ENCODE measurements around the gene BIRC6.
A peak's percentile ranks its signal among the peaks of the same experiment; 100 is the strongest.
"Not testable (repeated sequence)": the region's sequence is repeated elsewhere in the genome, so short reads cannot be mapped to it uniquely, and the experiment has no call there.

The BIRC6 gene

GRCh38 chr2:32522770-32523169 lies 165.9 kb downstream of the BIRC6 start:
- DNase-seq: no peak

DNA sequence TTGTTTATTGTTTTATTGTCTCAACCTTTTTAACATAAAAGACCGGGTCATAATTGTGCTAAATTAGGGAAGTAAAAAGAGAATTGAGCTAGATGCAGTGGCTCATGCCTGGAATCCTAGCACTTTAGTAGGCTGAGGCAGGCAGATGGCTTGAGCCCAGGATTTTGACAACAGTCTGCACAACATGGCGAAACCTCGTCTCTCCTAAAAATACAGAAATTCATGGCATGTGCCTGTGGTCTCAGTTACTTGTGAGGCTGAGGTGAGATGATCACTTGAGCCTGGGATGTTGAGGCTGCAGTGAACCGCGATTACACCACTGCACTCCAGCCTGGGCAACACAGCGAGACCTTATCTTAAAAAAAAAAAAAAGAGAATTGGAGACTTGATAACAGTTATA lies 166.9 kb downstream of the BIRC6 start:
- no peak for DNase-seq

DNA sequence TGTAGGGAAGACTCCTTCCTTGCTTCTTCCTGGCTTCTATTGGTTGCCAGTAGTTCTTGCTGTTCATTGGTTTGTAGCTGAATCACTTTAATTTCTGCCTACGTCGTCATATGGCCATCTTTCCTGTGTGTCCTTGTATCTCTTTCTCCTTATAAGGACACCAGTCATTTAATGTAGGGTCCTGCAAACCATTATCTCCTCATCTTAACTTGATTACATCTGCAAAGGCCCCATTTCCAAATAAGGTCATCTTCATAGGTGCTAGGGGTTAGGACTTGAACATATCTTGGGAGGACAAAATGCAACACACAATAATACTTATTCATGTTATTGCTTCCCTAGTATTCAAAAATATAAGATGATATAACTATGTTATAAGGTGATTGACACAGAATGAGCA lies 175.5 kb downstream of the BIRC6 start:
- DNase-seq: no peak

DNA sequence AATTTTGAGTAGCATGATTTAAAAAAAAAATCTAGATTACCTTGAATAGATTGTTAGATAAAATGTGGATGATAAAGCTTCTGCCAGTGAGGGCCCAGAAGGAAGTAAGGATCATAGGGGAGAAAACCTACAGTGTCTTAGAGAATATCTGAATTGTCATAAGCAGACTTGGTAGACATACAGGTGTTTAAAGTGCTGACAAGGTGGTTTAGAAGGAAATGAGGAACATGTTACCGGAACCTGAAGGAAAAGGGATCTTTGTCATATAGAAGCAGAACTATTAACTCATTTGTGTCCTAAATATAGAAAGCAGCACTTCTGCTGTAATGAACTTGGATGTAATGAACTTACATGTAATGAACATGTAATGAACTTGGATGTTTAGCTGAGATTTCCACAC lies 176.1 kb downstream of the BIRC6 start:
- no peak for DNase-seq

DNA sequence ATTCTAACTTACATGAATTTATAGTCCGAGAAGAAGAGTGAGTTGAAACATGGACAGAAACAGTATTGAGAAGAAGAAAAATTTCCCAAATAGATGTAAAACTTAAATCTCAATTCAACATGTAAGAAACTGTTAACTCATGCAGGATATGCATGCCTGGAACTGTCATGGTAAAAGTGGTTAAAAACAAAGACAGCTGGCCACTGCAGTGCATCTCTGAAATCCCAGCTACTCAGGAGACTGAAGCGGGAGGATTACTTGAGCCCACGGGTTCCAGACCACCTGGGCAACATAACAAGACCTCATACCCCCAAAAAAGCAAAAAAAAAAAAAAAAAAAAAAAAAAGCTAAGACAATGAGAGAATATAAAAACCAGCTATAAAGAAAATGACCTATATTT lies 178.0 kb downstream of the BIRC6 start:
- no peak for DNase-seq

GRCh38 chr2:32538735-32539134 lies 181.9 kb downstream of the BIRC6 start:
- no peak for DNase-seq

- DNase-seq: not testable (repeated sequence)
Measured at GRCh38 chr2:32552483-32552882, 195.7 kb downstream of the BIRC6 start.

DNA sequence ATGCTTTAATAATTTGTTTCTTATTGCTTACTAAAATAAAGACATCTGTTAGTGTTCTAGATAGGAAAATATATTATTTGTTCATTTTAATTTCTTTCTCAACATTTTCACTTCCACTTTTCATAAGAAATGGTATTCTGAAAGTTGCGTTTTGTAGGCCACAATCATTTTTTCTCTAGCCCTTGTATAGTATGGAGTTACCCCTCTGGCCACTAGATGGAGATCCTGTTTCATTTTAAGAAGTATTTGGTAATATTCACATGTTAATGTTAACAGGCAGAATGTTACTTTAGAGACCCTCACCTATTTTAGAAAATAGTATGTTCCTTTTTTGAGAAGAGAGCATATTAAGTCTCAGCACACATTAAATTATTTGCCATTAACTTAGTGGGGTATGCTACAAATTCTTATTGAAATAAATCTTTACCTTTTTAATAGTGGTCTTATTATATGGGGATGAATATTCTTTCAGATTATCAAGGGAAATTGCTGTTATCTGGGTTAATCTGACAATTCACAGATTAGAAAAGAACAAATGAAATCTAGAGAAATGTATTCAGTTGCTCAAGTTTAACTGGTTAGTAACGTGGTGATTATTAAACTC lies 197.1 kb downstream of the BIRC6 start:
- DNase-seq: peak; percentile 11

- no peak for DNase-seq
Measured at GRCh38 chr2:32558492-32558891, 201.7 kb downstream of the BIRC6 start.

DNA sequence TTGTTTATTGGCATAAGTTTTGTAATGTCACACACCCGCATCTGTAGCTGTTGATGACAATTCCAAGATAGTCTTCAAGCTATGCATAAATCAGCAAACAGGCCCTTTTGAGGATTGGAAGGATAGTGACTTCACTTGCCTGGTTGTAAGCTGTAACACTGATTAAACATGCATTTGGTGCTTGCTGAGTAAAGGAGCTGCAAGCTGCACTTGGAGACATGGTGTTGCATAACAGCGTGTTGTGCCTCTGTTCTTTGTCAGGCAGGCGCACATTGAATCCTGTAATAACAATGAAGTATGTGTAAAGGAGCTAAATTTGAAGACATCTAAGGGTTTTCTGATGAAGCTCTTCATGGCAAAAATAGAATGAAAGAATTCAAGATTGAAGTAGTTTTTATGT lies 202.3 kb downstream of the BIRC6 start:
- no peak for DNase-seq

DNA sequence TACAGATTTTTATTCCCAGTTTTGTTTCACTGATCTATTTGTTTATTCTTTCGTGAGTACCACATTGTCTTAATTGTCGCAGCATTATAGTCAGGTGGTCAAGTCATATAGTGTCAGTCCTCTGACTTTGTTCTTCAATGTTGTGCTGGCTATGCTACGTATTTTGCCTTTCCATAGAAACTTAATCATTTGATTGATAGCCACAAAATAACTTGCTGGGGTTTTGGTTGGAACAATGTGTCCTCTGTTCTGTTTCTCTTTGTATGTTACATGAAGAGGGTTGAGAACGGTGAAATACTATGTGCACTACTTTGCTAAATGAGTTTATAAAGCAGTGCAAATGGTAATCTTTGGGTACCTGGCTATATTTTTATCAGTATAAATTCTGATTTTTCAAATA lies 206.1 kb downstream of the BIRC6 start:
- no peak for DNase-seq

DNA sequence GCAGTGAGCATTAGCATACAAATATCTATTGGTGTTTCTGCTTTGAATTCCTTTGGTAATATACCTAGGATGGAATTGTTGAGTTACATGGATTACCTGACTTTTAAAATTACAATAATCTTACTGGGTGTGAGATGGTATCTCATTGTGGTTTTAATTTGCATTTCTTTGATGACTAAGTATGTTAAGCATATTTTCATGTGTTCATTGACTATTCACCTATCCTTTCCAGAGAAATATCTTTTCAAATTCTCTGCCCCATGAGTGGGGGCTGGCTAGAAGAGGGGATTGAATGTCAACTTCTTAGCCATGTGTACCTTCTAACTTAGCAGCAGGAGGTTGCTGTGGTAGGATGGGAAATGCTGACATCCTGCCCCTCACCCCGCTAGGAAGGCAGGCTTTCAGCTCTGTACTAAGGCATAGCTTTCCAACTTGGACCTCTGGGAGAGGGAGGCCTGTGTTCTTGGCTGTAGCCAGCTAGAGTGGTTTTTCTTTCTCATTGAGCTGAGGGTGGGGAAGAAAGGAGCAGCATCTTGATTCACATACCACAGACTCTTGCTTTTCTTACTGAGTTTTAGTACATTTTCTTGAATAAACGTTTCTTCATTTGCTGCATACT lies 207.7 kb downstream of the BIRC6 start:
- DNase-seq: no peak

GRCh38 chr2:32565902-32566301 lies 209.1 kb downstream of the BIRC6 start:
- no peak for DNase-seq

- no peak for DNase-seq
Measured at GRCh38 chr2:32572030-32572429, 215.2 kb downstream of the BIRC6 start.

DNA sequence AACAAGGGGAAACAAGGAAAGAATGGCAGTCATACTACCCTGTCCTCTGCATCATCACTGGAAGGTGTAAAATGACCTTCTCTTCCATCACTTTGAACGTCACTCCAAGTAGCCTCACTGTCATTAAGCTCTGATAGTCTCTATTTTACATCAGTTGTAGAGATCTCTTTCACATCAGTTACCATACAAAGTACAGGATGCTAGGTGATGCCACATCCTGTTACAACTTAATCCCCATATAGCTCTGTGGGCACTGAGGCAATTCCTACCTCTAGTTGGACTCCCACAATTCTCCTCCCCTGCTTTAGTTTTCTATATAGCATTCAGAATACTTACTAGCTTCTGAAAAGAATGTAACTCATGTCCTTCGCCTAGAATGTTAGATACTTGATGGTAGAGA lies 215.9 kb downstream of the BIRC6 start:
- no peak for DNase-seq

- no peak for DNase-seq
Measured at GRCh38 chr2:32591669-32592463, 235.0 kb downstream of the BIRC6 start.

- no peak for DNase-seq
Measured at GRCh38 chr2:32594573-32594972, 237.8 kb downstream of the BIRC6 start.

GRCh38 chr2:32611366-32611765 lies 254.5 kb downstream of the BIRC6 start:
- DNase-seq: no peak

DNA sequence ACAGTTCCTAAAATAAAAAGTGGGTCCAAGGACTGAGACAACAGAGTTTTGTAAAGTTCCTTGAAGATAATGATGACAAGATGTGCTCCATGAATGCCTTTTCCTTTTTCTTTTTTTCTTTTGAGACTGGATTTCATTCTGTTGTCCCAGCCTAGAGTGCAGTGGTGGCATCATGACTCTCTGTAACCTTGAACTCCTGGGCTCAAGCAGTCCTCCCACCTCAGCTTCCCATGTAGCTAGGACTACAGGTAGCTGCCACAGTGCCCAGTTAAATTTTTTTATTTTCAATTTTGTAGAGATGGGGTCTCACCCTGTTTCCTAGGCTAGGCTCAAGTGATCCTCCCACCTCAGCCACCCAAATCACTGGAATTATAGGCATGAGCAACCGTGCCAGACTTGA lies 254.9 kb downstream of the BIRC6 start:
- no peak for DNase-seq

DNA sequence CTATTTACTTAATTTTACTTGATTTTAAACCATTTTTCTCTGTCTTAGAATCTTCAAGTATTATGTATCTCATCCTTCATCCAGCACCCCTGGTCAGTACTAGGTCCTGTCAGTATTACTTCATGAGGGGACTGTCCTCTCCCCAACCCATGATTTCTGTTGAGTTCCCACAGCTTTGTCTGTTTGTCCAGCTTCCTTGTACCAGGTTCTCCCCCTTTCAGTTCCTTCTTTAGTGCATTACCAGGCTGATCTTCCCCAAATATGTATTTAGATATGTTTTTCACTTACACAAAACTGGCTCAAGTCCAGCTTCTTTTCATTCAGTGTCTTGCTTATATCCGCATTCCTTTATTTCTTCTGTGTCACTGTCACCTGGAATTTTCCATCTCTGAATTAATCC lies 257.3 kb downstream of the BIRC6 start:
- DNase-seq: no peak

DNA sequence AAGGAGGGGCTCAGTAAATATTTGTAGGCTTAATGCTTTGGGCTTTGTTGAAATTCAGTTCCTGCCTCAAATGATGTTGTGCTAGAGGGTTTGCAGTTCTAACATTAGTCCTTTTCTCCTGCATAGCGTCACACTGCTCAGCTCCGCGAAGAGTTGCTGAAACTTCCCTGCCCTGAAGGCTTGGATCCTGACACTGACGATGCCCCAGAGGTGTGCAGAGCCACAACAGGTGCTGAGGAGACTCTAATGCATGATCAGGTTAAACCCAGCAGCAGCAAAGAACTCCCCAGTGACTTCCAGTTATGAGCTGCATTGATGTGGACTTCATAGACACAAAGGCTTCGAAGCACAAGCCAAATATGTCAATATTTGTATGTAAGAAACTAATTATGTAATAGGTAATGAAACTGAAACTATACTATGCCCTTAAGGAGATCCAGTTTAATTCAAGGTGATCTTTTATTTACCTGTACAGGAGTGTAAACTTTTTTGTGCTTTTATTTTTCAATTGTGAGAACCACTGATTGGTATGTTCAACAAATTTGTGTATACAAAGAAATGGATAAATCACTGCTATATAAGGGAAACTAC lies 260.9 kb downstream of the BIRC6 start:
- no peak for DNase-seq

- no peak for DNase-seq
Measured at GRCh38 chr2:32622570-32623310, 265.9 kb downstream of the BIRC6 start.

GRCh38 chr2:32623311-32623706 lies 266.5 kb downstream of the BIRC6 start:
- no peak for DNase-seq

Data from NCI-H2171 (cell line).